ENCODE data around the gene NEDD4. TPM values are rescaled to one million over a fixed set of nuclear protein-coding genes. Genes with fewer than 3 reads are reported as not detected.

Gene NEDD4
- total RNA-seq, 4 donors from 2014 or later, result 36.3 to 87.1 (median 72.3) TPM

DNA sequence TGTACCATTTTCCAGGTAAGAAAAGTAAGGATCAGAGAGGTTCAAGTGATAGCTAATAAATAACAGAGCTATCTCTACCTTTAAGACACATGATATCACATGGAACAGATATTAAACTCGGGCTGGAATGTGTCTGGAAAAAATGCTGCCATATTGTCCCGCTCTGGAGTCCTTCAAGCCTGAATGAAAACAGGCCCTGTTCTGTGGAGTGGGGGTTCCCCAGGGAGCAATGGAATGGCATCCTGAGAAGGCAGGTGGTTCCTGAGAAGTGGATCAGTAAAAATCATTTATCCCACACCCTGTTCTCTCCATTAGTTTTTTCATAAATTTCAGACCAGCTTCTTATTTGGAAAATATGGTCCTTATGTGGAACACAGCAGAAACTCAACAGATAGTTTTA, 193.2 kb downstream of the NEDD4 start:
- no peak for TF ChIP-seq POLR2A (IDR thresholded peaks at IDR 0.05)
- TF ChIP-seq, protein P1, sequence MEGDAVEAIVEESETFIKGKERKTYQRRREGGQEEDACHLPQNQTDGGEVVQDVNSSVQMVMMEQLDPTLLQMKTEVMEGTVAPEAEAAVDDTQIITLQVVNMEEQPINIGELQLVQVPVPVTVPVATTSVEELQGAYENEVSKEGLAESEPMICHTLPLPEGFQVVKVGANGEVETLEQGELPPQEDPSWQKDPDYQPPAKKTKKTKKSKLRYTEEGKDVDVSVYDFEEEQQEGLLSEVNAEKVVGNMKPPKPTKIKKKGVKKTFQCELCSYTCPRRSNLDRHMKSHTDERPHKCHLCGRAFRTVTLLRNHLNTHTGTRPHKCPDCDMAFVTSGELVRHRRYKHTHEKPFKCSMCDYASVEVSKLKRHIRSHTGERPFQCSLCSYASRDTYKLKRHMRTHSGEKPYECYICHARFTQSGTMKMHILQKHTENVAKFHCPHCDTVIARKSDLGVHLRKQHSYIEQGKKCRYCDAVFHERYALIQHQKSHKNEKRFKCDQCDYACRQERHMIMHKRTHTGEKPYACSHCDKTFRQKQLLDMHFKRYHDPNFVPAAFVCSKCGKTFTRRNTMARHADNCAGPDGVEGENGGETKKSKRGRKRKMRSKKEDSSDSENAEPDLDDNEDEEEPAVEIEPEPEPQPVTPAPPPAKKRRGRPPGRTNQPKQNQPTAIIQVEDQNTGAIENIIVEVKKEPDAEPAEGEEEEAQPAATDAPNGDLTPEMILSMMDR (IDR thresholded peaks at IDR 0.05), result no peak

DNA sequence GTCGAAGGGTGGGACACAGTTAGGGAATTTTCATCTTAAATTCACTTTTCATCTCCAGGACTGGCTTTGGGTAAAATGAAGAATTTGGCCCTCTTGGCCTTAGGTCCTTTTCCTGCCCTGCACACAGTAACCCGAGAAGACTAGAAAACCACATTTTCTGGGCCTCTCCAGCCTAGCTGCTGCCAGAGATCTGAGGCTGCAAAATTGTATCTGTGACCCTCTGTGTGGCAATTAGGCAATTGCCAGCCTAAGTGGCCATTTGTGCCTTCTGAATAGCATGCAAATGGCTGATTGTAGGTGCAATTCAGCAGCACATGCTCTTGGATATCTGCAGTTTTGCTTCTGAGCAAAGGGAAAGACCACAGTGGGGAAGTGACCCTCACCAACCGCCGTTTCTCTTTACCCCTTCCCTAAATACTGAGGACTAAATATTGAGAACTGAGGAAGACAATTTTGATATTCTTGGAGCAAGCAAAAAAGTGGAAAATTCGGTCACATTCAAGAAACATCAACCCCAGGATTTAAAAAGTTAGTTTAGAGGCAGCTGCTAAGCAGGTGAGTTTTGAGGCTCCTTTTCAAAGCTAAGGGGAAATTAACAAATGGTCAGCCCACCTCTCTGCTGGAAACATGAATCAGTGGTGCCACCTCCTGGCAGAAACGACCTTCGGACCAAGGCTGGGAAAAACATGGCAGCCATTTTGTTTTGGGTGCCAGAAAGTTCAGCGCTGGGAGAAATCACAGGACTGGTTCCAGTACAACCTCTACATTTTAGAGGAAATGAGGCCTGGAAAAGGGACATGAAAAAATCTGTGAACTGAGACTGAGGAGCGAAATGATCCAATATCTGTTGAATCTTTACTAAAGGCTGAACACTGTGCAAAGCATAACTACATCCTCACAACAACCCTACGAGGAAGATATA, 193.9 kb downstream of the NEDD4 start:
- H3K9me3 ChIP-seq, result no peaks in the 10 kb centered on the region
- no peaks in the 10 kb centered on the region for H3K4me1 ChIP-seq
- no peak overlapping the region for H3K27ac ChIP-seq
- no peak for DNase-seq
- no peaks in the 10 kb centered on the region for H3K27me3 ChIP-seq
- H3K36me3 ChIP-seq, result no peaks in the 10 kb centered on the region
- no peak for TF ChIP-seq POLR2A (IDR thresholded peaks at IDR 0.05)
- TF ChIP-seq, protein P1 (IDR thresholded peaks at IDR 0.05), result peak in 1 of 6 experiments; percentile 9
- H3K4me3 ChIP-seq, result no peak overlapping the region

More for the DNA sequence above, 193.2 kb downstream of the NEDD4 start:
- no peaks in the 10 kb centered on the region for H3K36me3 ChIP-seq
- no peak overlapping the region for H3K4me3 ChIP-seq
- H3K9me3 ChIP-seq, result no peaks in the 10 kb centered on the region
- H3K4me1 ChIP-seq, result no peaks in the 10 kb centered on the region
- DNase-seq, result no peak
- no peaks in the 10 kb centered on the region for H3K27me3 ChIP-seq
- no peak overlapping the region for H3K27ac ChIP-seq

DNA sequence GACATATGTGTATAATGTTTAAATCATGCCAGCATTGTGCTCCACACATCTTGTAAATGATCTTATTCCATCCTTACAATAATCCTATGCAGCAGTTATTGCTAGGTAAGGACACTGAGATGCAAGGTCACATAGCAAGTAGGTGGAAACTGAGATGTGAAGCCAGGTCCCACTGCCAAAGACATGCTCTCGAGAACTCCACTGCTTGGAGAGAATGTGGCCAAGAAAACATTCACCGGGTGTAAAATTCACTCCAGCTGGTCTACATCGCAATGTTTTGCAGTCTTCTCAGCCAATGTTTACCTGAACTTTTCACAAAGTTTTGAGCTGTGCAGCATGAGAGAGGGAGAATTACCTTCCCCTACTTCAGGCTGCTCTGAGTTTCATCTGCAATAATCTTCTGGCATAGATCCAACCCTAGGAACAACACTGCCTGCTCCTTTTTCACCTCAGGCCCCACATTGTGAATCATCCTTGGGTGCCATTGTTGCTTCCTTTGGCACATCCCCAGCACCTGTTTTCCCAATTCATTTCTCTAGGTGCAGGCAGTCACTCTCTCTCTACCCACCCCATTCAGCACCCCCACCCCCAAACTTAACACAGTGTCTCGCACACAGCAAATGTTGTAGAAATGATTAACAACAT, 197.0 kb downstream of the NEDD4 start:
- H3K36me3 ChIP-seq, result no peaks in the 10 kb centered on the region
- no peaks in the 10 kb centered on the region for H3K27me3 ChIP-seq
- no peak for TF ChIP-seq POLR2A (IDR thresholded peaks at IDR 0.05)
- TF ChIP-seq, protein P1 (IDR thresholded peaks at IDR 0.05), result no peak
- H3K4me3 ChIP-seq, result no peak overlapping the region
- H3K27ac ChIP-seq, result no peak overlapping the region
- H3K9me3 ChIP-seq, result no peaks in the 10 kb centered on the region
- DNase-seq, result no peak
- no peaks in the 10 kb centered on the region for H3K4me1 ChIP-seq

DNA sequence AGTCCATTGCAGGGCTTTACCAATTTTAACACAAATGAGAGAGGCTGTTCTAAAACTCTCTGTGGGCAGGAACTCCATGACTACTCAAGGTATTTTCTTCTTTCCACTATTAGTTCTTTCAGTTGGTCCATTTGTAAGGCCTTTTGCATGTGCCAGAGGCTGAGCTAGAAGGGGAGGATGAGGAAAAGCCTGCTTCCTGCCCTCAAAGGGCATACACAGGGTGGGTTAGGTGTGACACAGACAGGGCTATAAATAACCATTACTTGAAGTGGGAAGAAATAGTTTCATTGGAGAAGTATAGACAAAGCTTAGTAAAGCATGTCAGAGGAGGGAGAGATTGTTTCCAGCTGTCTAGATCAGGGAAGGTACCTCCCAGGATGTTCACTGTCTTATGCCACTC, 198.4 kb downstream of the NEDD4 start:
- Histone ChIP-seq H3K36me3 (no peaks in the 10 kb centered on the region), H3K9me3 (no peaks in the 10 kb centered on the region), H3K4me3 (no peak overlapping the region), H3K4me1 (no peaks in the 10 kb centered on the region), H3K27ac (no peak overlapping the region), H3K27me3 (no peaks in the 10 kb centered on the region)
- no peak for TF ChIP-seq POLR2A (IDR thresholded peaks at IDR 0.05)
- DNase-seq, result no peak

DNA sequence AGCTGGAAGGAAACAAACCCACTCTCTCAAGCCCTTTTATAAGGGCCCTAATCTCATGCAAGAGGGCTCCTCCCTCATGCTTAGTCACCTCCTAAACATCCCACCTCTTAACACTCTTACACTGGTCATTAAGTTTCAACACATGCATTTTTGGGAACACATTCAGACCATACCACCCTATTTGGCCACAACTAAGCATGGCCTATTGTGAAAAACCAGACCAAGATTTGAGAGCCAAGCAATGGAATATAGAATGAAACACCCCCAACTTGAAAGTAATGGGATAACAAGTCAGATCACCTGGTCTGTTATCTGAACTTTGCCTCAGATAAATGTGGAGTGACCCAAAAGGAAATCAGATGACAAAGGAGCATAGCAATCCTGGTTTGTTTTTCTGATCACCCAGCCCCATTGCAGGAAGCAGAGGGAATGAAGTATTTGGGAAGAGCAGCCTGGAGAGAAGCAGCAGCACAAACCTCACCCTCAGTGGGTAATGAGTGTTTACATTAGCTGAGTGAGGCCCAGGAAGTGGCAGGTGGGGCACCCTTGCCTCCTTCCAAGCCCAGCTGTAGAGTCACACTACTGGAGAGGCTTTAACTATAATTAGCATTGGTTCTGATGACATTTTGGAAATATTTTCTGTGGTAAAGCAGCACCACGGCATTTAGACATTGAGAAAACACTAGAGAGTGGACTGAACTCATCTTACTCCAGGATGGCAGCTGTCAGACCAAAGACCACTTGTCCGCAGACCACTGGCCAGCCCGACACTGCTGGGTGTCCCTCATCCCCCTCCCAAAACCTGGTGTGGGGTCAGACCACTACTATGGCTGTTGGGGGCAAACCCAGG, 201.6 kb downstream of the NEDD4 start:
- Histone ChIP-seq H3K4me3 (no peak overlapping the region), H3K4me1 (no peaks in the 10 kb centered on the region)
- no peak for DNase-seq

More for the DNA sequence above, 201.6 kb downstream of the NEDD4 start:
- TF ChIP-seq, protein P1 (IDR thresholded peaks at IDR 0.05), result no peak
- TF ChIP-seq POLR2A (IDR thresholded peaks at IDR 0.05), result no peak
- Histone ChIP-seq H3K27ac (no peak overlapping the region), H3K27me3 (no peaks in the 10 kb centered on the region), H3K9me3 (no peaks in the 10 kb centered on the region), H3K36me3 (no peaks in the 10 kb centered on the region)

Measured in Peyer's patch (tissue), 4 donors.